Loucy (cell line): Measurements from ENCODE around the gene AKT1.

ENCODE experiments used
- CTCF ChIP-seq: fragments of 200-600 bp; sonication (generic); conservative IDR thresholded peaks from 2 replicates; pipeline ENCODE4 v1.5.1; 2014; ENCODE audit warnings: mild to moderate bottlenecking, antibody characterized with exemption, low read length
- EZH2phosphoT487 ChIP-seq: fragments of 200-600 bp; IDR thresholded peaks from 2 replicates; pipeline ENCODE4 v1.6.1; 2018; ENCODE audit warnings: antibody characterized with exemption, mild to moderate bottlenecking, moderate library complexity, borderline replicate concordance

GRCh38 chr14:104780513-104781030 is 15.0 kb downstream of the AKT1 start:
- no peak for TF ChIP-seq EZH2phosphoT487
- no peak for TF ChIP-seq CTCF
